ENCODE measurements around the gene CCDC149.

- no peak for TF ChIP-seq CTCF (IDR thresholded peaks at IDR 0.05; ENCODE audit: low read length)
- TF ChIP-seq EZH2 (optimal IDR thresholded peaks at IDR 0.05; ENCODE audit: low read depth, low read length), result no peak
Measured at GRCh38 chr4:24820541-24820940, 92.3 kb downstream of the CCDC149 start.
